HG03457 (cell line): ENCODE data around the gene POLE3.
"Not testable (repeated sequence)": the region's sequence is repeated elsewhere in the genome, so short reads cannot be mapped to it uniquely, and the experiment has no call there.

Source experiments
- ATAC-seq: cut with Tn5 transposase; IDR thresholded peaks from one replicate; pipeline ENCODE4 v1.9.1; 2021; ENCODE audit warnings: moderate number of reproducible peaks; ENCODE audit not compliant: unreplicated experiment

POLE3 gene, protein sequence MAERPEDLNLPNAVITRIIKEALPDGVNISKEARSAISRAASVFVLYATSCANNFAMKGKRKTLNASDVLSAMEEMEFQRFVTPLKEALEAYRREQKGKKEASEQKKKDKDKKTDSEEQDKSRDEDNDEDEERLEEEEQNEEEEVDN

DNA sequence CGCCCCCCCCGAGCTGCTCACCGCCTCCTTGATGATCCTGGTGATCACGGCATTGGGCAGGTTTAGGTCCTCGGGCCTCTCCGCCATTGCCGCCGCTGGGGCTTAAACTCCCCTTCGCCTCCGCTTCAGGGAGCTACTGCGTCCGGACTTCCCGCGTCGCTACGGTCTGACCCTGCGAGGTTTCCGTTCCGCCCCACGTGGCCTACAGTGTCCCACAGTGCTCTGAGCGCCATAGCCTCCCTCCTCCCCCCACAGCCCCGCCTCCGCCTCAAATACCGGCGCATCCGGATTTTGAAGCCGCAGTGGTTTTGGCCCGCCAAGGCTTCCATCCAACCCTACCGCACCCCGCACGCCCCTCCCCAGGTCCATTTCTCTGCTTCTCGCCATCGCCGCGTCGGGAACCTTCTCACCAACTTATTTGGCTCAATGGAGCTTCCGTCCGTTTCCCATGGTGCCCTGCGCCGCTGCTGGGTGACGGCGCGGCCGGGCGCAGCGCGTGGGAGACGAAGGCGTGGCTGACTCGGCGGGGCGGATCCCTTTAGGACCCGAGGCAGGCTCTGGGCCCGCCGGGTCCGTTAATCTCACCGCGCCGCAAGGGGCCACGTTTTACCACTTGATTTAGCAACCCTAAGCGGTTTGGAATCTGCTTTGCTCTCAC lies at the start of gene POLE3, which contains the start of gene C9orf43:
POLE3 (minus strand) TSS at position 469 of the 658 bp plus-strand sequence; CDS start at position 87, 382 bp downstream.
C9orf43 (plus strand) TSS at position 541 of the 658 bp plus-strand sequence. CDS start 2,747 bp downstream, outside the sequence.
- ATAC-seq: peak; percentile 89

- ATAC-seq: no peak
Observed at GRCh38 chr9:113456235-113456634, 45.8 kb upstream of the POLE3 start.

DNA sequence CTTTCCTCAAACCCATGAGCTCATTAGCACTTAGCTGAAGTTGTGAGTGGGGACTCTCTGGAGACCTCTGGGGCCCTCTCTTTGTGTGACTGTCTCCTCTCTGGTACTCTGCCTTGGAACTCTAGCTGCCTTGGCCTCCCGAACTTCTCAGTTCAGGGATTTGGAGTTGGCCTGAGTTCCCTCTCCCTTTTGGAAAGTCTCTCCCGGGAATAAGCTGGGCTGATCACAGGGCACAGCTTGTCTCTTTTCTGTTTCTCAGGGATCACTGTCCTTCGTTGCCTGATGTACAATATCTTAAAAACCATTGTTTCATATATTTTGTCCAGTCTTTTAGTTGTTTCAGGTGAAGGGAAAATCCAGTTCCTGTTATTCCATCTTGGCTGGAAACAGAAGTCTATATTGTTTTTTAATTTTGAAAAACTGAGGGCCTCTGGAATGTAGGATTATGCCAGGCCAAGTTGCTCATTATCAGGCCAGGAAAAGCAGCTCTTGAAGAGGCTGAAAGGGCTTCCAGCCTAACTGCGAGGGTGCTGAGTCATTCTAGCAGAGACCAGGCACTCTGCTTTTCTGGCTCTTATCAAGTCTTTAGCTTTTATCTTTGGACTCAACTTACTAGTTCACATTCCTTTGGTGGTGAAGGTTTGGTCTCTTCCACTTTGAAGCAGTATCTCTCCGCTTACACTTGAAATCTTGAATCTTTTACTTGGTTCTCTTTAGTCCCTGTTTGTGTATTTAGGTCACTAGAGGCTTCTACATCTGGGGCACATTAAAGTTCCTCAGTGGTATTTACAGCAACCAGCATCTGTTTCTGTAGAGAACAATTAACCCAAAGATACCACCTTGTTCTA lies 44.7 kb upstream of the POLE3 start:
- no peak for ATAC-seq

- ATAC-seq: no peak
Observed at GRCh38 chr9:113452113-113452605, 41.7 kb upstream of the POLE3 start.

- no peak for ATAC-seq
Observed at GRCh38 chr9:113449376-113449775, 38.9 kb upstream of the POLE3 start.

DNA sequence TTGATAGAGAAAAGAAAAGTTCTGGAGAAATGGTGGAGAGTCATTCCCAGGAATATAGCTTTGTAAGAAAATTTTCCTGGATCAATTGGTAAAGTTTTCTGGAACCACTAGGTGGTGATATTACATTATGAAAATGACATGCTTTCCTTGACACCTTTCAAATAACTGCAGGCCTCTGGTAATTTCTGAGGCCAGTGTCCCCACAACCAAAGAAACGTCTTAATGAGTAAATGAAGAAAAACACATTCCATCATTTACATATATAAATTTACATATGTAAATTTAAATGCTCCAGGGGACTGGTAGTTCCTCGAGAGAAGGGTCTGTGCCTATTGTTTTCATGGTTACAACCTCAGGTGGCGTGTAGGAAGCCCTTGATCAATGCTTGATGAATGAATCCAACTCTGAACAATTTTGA lies 35.9 kb upstream of the POLE3 start:
- ATAC-seq: no peak

DNA sequence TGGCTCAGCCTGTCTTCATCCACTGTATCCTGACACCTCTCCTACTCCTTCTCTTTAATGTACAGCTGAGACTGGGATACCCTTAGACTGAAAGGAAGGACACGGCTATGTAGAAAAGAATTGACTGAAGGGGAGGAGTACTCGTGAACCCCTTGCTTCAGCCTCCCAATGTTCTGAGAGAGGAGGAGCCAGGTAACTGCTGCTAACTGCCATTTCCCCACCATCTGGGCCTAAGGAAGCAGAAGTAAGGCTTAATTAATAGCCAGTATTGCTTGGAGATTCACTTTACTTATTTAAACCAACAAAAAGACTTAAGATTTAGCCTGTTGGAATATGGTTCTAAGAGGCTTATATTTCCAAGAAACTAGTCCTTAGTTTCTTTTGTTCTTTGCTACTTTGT lies 34.3 kb upstream of the POLE3 start:
- no peak for ATAC-seq

GRCh38 chr9:113437716-113438115 lies 27.2 kb upstream of the POLE3 start:
- ATAC-seq: not testable (repeated sequence)

DNA sequence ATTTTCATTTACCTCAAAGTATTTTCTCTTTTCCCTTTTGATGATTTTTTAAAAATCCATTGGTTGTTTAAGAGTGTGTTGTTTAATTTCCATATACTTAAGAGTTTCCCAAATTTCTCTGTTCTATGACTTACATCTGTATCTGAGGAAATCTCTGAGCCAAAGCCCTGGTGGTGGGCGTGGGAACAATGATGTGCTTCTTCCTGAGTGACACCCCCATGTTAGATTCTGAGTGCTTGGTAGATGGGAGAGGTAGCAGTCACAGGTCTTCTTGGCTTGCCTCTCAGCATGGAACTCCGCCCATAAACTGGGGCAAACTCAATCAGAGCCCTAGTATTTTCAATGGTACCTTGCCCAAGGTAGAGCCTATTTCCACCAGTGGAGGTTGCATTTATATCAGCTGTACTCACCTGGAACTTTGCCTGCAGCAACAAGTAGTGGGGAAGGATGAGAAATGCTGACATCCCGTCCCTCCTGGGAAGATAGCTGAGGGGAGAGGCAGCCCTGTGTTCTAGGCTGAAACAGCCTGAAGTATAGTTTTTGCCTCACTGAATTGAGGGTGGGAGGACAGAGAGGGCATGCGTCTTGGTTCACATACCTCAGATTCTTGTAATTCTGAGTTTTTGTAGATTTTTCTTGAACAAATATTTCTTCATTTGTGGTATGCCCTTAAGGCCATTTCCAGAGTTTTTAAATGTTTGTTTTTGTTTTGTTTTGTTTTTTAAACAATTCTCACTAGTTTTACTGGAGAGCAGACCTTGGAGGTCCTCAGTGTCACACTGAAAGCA lies 26.4 kb upstream of the POLE3 start:
- no peak for ATAC-seq

DNA sequence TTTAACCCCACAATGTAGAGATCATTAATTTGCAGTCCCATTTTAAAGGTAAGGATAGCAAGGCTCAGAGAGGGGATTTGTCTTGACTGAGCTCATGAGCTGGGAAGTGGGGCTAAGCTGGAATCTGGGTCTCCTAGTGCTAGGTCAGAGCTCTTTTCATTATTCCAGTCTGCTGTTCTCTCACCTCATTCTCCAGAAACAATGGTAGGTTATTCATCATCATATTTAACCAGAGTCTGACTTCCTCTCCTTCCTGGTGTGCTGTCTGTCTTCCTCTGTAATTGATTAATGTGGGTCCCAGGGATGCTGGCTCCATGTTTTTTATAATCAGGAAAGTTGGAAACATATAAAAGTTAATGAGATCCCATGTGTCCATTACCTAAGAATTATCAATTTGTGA lies 20.7 kb upstream of the POLE3 start:
- no peak for ATAC-seq

- ATAC-seq: no peak
Observed at GRCh38 chr9:113428062-113428615, 17.7 kb upstream of the POLE3 start.

DNA sequence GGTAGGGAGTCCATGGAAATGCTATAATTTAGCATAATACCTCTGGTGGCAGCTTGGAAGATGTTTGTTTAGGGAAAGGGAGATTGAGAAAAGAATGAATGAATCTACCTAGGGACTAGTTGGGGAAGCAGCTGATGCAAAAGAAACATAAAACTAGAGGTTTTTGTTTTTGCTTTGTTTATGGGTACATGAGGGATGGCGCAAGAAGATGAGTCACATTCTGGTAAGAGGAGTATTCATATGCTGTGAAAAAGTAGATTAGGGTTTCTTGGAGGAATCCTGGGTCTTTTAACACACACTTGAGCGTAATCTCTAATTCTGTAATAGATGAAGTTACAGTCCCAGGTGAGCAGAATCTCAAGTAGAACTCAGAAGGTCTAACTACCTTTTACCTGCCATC lies 17.2 kb upstream of the POLE3 start:
- ATAC-seq: no peak

- ATAC-seq: no peak
Observed at GRCh38 chr9:113426701-113427100, 16.2 kb upstream of the POLE3 start.

DNA sequence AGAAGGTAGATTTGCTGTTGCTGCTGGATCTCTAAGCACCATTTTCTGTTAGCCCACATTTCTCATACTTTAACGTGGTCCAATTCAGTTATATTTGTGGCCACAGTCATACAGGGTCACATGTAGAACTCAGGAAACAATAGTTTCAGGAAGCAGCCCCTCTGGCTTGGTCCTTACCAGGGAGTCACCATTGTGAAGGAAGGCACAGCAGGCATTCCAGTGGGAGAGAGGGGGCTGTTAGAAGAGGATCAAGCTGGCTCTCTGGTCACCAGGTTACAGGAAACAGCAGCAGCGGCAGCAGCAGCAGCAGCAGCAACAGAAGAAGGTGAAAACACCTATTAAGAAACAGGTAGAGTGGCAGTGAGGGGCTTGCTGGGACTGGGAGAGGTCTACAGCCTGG lies 14.6 kb upstream of the POLE3 start:
- no peak for ATAC-seq

- ATAC-seq: no peak
Observed at GRCh38 chr9:113421726-113422125, 11.3 kb upstream of the POLE3 start.

DNA sequence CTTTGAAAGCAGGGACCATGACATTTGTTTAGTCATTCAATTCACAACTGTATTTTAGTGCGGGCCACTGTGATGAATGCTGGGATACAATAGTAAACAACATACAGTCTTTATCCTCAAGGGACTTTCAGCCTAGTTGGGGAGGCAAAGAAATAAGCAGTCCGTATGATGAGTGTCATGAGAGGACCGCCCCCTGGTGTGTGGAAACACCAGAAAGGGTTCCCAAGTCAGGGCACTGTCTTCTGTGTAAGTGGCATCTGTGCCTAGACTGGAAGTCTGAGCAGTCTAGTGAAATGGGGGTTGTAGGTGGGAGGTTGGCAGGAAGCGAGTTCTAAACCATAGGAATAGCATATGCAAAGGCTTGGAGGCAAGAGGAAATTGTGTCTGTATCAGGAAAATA lies 6.9 kb upstream of the POLE3 start:
- ATAC-seq: no peak

DNA sequence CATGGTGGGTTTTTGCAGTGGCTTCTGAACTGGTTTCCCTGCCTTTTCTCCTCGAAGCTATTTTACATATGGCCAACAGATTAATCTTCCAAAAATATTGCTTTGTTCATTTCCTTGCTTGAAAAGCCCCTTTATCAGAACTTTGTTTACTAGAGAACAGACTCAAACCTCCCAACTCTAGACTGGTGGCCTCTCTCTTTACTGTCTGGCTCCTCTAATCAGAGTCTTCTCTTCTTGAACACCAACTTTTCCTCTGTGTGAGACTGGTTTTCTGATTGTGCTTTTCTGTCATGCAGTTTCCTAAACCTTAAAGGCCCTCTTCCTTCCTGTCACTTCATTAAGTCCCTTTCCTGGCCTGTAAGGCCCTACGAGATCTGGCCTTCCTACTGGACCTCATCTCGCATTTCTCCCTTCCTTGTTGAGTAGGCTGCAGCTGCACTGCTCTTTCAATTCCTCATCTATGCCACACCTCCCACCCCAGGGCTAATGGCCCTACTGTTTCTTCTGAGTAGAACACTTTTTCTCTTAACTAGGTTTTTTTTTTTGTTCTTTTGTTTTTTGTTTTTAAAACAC lies 5.8 kb upstream of the POLE3 start:
- ATAC-seq: no peak

DNA sequence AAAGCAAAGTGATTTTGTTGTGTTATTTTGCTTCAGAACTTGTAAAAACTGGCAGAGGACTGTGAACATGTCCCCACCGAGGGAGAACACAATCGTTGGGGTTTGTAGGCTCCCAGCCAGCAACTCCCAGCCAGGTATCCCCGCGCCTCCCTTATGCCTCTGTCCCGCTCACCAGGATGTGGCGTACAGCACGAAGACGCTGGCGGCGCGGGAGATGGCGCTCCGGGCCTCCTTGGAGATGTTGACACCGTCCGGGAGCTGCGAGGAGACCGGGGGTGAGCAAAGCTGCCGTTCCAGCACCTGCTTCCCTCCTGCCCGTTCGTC lies 630 bp downstream of the POLE3 start:
- ATAC-seq: no peak

- ATAC-seq: no peak
Observed at GRCh38 chr9:113409481-113409880, 994 bp downstream of the POLE3 start.

- ATAC-seq: not testable (repeated sequence)
Observed at GRCh38 chr9:113406873-113407511, 3.5 kb downstream of the POLE3 start.
